Caco-2 (cell line): ENCODE results near the gene ELMO1. TPM values are rescaled to one million over a fixed set of nuclear protein-coding genes. Genes with fewer than 3 reads are reported as not detected.
A peak's percentile ranks its signal among the peaks of the same experiment; 100 is the strongest.

Experiments
- BruUV-seq: library from RNA; stranded (reverse); fragments of 400-500 nt; replicated peaks from 2 replicates; lab custom pipeline; 2021; lab: Mats Ljungman, UMichigan
- CTCF ChIA-PET: fragments of 300-600 bp; sonication (Branson Sonifier 250); formaldehyde crosslinking; loops from one replicate; lab custom pipeline; 2022; ENCODE audit warnings: antibody characterized with exemption; lab: Charles Lee
- POLR2A ChIA-PET: fragments of 300-600 bp; sonication (Branson Sonifier 250); formaldehyde crosslinking; loops from one replicate; lab custom pipeline; 2022; ENCODE audit warnings: antibody characterized with exemption; lab: Charles Lee
- DNase-seq, 2 experiments: peaks; one replicate each; pipeline versions ENCODE4 v3.0.0 to v3.0.0-alpha.2; 2020 to 2022
- H3K27me3 ChIP-seq: replicated peaks from 2 replicates; pipeline ENCODE4 v1.6.0; 2011; ENCODE audit warnings: low read length; ENCODE audit not compliant: control insufficient read depth, insufficient read depth
- H3K36me3 ChIP-seq: 2 replicates; pipeline ENCODE4 v1.5.1; 2011; ENCODE audit warnings: low read length; ENCODE audit not compliant: control insufficient read depth, insufficient read depth
- H3K4me1 ChIP-seq: fragments of 250-450 bp; sonication (Bioruptor Pico); 2 replicates; pipeline ENCODE4 v1.5.1; 2020; ENCODE audit warnings: mild to moderate bottlenecking
- H3K4me3 ChIP-seq: 2 replicates; pipeline ENCODE4 v1.5.1; 2011; ENCODE audit warnings: low read depth, mild to moderate bottlenecking, control low read depth, low read length
- H3K9me3 ChIP-seq: fragments of 250-450 bp; sonication (Bioruptor Pico); 2 replicates; pipeline ENCODE4 v1.5.1; 2020; ENCODE audit warnings: mild to moderate bottlenecking, moderate library complexity
- H3K27ac Mint-ChIP-seq: one replicate; pipeline ENCODE4 v1.8.0; 2022; ENCODE audit warnings: mixed read lengths; ENCODE audit not compliant: unreplicated experiment
- H3K27me3 Mint-ChIP-seq: one replicate; pipeline ENCODE4 v1.8.0; 2022; ENCODE audit warnings: mixed read lengths; ENCODE audit not compliant: insufficient read depth, unreplicated experiment
- H3K36me3 Mint-ChIP-seq: one replicate; pipeline ENCODE4 v1.8.0; 2022; ENCODE audit warnings: mild to moderate bottlenecking, mixed read lengths; ENCODE audit not compliant: insufficient read depth, unreplicated experiment
- H3K4me1 Mint-ChIP-seq: one replicate; pipeline ENCODE4 v1.8.0; 2022; ENCODE audit warnings: low read depth, mixed read lengths; ENCODE audit not compliant: unreplicated experiment
- H3K4me3 Mint-ChIP-seq: one replicate; pipeline ENCODE4 v1.8.0; 2022; ENCODE audit warnings: mild to moderate bottlenecking, moderate library complexity, mixed read lengths; ENCODE audit not compliant: unreplicated experiment
- H3K9me3 Mint-ChIP-seq: one replicate; pipeline ENCODE4 v1.8.0; 2022; ENCODE audit warnings: mixed read lengths; ENCODE audit not compliant: unreplicated experiment
- intact Hi-C: fragments of 100-400 bp; cut with micrococcal nuclease; formaldehyde crosslinking; loops from one replicate; pipeline ENCODE4 v1.10.0; 2022; ENCODE audit not compliant: unreplicated experiment
- total RNA-seq: library from RNA; stranded (reverse); gene quantifications from 2 replicates; pipeline ENCODE4 v1.2.3, GENCODE V29; 2022
- TF ChIP-seq, protein P1 (sequence below), 2 experiments: fragments of 200-600 bp in 1 of 2; IDR thresholded peaks; 1 replicate in 1 of 2; 2 replicates in 1 of 2; pipeline versions ENCODE4 v1.5.1 to v1.8.0; 2011 to 2022; ENCODE audit warnings: antibody characterized with exemption in 1 of 2, control low read depth in 1 of 2, inconsistent platforms in 1 of 2, low read depth in 1 of 2, low read length in 1 of 2, mild to moderate bottlenecking in 1 of 2, moderate library complexity in 1 of 2; ENCODE audit not compliant: insufficient read depth in 1 of 2, severe bottlenecking in 1 of 2, unreplicated experiment in 1 of 2

ELMO1 gene
- total RNA-seq, 1 experiment from 2014 or later = 0.14 TPM

DNA sequence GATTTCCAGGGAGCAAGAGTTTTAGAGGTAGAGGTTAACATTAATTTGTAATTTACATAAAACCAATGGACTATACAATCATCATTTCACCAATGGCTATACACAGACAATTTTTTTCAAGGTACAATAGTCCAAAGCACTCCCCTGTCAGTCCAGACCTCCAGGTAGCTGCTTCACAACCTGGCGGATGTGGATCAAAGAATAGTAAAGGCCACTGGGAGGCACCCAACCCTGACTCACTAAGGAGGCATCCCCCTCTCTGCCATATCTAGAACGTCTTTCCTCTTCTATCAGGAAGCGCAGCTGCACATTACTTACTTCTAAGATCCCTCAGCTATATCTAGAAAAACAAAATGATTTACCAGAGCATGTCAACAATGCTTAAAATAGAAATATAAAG lies 506.6 kb downstream of the ELMO1 start:
- no peaks in the 10 kb centered on the region for H3K36me3 ChIP-seq
- H3K4me3 ChIP-seq = no peak overlapping the region
- Mint-ChIP-seq H3K4me1 (peaks cover 7% of the 10 kb centered on the region), H3K27ac (no peak overlapping the region), H3K27me3 (no peaks in the 10 kb centered on the region), H3K4me3 (no peak overlapping the region), H3K9me3 (peaks cover 46% of the 10 kb centered on the region), H3K36me3 (no peaks in the 10 kb centered on the region)
- no peak for DNase-seq
- POLR2A ChIA-PET = no interaction called here
- no peaks in the 10 kb centered on the region for H3K27me3 ChIP-seq
- TF ChIP-seq, protein P1, sequence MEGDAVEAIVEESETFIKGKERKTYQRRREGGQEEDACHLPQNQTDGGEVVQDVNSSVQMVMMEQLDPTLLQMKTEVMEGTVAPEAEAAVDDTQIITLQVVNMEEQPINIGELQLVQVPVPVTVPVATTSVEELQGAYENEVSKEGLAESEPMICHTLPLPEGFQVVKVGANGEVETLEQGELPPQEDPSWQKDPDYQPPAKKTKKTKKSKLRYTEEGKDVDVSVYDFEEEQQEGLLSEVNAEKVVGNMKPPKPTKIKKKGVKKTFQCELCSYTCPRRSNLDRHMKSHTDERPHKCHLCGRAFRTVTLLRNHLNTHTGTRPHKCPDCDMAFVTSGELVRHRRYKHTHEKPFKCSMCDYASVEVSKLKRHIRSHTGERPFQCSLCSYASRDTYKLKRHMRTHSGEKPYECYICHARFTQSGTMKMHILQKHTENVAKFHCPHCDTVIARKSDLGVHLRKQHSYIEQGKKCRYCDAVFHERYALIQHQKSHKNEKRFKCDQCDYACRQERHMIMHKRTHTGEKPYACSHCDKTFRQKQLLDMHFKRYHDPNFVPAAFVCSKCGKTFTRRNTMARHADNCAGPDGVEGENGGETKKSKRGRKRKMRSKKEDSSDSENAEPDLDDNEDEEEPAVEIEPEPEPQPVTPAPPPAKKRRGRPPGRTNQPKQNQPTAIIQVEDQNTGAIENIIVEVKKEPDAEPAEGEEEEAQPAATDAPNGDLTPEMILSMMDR (IDR thresholded peaks at IDR 0.05; ENCODE audit: insufficient read depth in 1 of 2, low read depth in 1 of 2, low read length in 1 of 2, severe bottlenecking in 1 of 2, unreplicated experiment in 1 of 2) = no peak
- H3K4me1 ChIP-seq = peaks cover 17% of the 10 kb centered on the region
- H3K9me3 ChIP-seq = peaks cover 21% of the 10 kb centered on the region
- intact Hi-C loops = no loop called here
- BruUV-seq = no TSS peak
- CTCF ChIA-PET = no interaction called here

DNA sequence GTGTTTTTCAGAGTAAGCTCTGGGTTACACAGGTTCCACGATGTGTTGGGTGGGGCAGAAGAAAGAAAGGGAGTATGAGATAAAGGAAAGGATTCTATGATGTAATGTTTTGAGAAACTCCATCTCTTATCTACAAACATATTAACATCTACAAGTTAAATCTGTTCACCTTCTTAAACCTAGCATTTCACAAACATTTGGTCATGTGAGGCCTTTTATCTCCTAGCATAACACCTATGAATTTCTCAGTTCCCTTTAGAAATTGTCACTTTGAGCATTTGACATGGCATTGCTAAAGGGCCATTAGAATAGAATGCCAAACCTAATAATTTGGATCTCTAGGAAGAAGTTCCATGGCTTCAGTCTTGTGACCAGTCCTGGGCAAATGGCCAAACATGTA lies 507.3 kb downstream of the ELMO1 start:
- ChIA-PET POLR2A (no interaction called here), CTCF (no interaction called here)
- Mint-ChIP-seq H3K27me3 (no peaks in the 10 kb centered on the region), H3K36me3 (no peaks in the 10 kb centered on the region), H3K4me3 (no peak overlapping the region), H3K4me1 (peaks cover under 1% of the 10 kb centered on the region), H3K27ac (no peak overlapping the region), H3K9me3 (peaks cover 46% of the 10 kb centered on the region)
- no TSS peak for BruUV-seq
- no peak overlapping the region for H3K4me3 ChIP-seq
- no peaks in the 10 kb centered on the region for H3K36me3 ChIP-seq
- TF ChIP-seq, protein P1 (IDR thresholded peaks at IDR 0.05; ENCODE audit: insufficient read depth in 1 of 2, low read depth in 1 of 2, low read length in 1 of 2, severe bottlenecking in 1 of 2, unreplicated experiment in 1 of 2) = no peak
- no peaks in the 10 kb centered on the region for H3K27me3 ChIP-seq
- peaks cover 10% of the 10 kb centered on the region for H3K4me1 ChIP-seq
- intact Hi-C loops = no loop called here
- peaks cover 17% of the 10 kb centered on the region for H3K9me3 ChIP-seq
- DNase-seq = peak in 1 of 2 experiments; percentile 21

DNA sequence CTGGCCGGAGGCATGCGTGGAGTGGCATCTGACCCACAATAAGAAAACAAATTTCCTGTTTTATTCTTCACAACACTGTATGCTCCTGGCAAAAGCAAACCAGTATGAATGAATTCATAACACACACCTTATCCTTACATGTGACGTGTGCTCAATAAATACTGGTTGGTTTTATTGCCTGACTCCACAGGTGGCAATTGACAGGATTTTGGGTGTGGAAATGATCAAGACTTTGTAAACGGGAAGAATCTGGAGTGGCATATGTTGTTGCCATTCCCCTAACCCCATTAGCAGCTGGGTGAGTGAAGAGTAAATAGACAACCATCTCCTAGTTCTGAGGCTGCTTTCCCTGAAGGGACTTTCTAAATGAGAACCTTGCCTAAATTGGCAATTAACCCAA lies 508.8 kb downstream of the ELMO1 start:
- no peaks in the 10 kb centered on the region for H3K27me3 ChIP-seq
- H3K27me3 Mint-ChIP-seq = no peaks in the 10 kb centered on the region
- H3K9me3 ChIP-seq = peaks cover 28% of the 10 kb centered on the region
- no peak overlapping the region for H3K4me3 ChIP-seq
- H3K36me3 Mint-ChIP-seq = no peaks in the 10 kb centered on the region
- no peak overlapping the region for H3K4me3 Mint-ChIP-seq
- POLR2A ChIA-PET = no interaction called here
- TF ChIP-seq, protein P1 (IDR thresholded peaks at IDR 0.05; ENCODE audit: insufficient read depth in 1 of 2, low read depth in 1 of 2, low read length in 1 of 2, severe bottlenecking in 1 of 2, unreplicated experiment in 1 of 2) = no peak
- no TSS peak for BruUV-seq
- H3K4me1 ChIP-seq = no peaks in the 10 kb centered on the region
- DNase-seq = no peak
- intact Hi-C loops = no loop called here
- H3K27ac Mint-ChIP-seq = no peak overlapping the region
- CTCF ChIA-PET = no interaction called here
- H3K36me3 ChIP-seq = no peaks in the 10 kb centered on the region
- H3K4me1 Mint-ChIP-seq = no peaks in the 10 kb centered on the region
- H3K9me3 Mint-ChIP-seq = peaks cover 49% of the 10 kb centered on the region
